ENCODE measurements around the gene UBE2L3.
A peak's percentile ranks its signal among the peaks of the same experiment; 100 is the strongest.

The UBE2L3 gene

GRCh38 chr22:21650823-21651520 lies 83.5 kb downstream of the UBE2L3 start:
- no peak for DNase-seq

DNA sequence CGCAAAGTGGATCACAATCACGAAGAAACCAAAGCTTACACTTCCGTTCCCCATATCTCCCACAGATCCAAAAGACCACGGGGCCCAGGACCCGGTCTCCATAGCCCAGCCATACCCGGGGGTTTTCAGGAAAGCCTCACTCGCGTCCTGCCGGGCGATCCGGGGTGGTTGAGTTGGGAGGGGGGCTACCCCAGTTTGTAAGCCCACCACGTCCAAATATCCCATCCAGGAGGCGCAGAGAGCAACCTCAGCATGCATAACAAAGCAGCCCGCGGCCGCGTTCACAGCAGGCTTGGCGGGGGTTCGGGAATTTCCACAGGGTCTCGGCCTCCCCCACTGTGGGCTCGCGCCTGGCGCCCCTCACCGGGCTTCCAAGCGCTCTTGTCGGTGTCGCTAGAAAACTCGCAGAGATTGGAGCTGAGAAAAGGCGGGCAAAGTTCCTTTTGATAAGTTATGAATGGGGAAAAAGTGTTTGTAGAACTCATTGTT lies 84.1 kb downstream of the UBE2L3 start:
- DNase-seq: no peak

DNA sequence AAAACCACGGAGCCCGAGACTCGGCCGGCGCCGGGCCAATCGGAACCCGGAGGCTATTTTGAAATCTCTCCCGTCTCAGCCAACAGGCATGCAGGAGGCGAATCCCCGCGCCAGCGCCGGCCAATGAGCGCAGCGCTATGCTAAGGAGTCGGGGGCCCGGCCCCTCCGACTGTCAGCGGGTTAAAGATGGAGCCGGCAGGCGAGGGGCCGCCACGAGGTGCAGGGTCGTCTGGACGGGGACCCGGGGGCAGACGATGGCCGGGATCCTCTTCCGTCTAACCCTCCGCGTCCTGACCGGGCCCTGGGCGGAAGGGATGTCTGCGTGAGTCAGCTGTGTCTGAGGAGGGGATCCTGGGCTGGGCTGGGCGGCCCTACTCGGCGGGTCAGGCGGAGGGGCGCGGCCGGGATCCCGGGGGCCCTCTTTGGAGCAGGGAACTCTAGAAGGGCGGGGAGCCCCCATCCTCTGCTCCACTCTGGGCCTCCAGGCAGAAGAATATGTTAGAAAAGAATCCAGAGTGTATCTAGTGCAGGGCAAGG lies 84.6 kb downstream of the UBE2L3 start:
- DNase-seq: peak; percentile 83

DNA sequence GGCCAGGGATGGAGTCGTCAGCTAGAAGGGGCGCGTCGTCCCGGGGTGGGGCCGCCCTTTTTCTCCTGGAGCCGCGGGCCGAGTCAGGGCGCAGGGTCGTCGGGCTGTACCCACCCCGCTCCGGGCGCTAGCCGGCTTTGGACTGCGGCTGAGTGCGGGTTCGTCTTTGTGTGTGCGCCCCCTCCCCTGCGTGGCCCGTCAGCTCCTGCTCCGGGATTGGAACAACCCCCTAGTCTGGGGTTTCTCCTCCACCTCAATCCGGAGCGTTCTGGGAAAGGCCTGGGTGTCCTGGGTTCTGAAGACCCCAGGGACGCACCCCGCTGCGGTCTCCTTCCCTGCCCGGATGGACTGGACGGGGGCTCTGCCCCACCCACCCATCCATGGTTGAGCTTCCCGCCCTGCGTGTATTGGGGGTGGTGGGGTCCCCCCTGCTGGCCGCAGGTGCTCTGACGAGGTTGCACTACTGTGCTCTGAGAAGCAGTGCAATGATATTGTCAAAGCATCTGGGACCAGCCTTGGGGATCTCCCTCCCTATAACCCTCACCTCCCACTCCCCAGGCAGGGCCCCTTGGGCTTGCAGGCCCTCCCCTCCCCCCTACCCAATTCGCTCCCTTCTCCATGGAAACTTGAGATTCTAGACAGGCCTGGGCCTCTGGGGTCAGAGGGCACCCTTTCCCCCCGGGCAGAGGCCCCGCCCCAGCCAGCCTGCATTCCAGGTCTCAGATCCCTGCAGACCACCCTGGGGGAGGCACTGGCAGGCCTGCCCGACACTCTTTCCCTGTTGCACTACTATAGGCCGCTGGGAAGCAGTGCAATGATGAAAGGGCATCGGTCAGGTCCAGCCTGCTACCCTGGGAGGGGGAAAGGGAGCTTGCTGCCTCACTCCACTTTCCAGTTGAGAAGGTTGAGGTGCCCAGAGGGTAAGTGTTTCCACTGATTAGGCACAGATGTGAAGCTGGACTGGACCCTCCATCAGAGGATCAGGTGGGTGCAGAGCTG lies 85.3 kb downstream of the UBE2L3 start:
- DNase-seq: no peak

- no peak for DNase-seq
Observed at GRCh38 chr22:21657020-21657359, 89.5 kb downstream of the UBE2L3 start.

DNA sequence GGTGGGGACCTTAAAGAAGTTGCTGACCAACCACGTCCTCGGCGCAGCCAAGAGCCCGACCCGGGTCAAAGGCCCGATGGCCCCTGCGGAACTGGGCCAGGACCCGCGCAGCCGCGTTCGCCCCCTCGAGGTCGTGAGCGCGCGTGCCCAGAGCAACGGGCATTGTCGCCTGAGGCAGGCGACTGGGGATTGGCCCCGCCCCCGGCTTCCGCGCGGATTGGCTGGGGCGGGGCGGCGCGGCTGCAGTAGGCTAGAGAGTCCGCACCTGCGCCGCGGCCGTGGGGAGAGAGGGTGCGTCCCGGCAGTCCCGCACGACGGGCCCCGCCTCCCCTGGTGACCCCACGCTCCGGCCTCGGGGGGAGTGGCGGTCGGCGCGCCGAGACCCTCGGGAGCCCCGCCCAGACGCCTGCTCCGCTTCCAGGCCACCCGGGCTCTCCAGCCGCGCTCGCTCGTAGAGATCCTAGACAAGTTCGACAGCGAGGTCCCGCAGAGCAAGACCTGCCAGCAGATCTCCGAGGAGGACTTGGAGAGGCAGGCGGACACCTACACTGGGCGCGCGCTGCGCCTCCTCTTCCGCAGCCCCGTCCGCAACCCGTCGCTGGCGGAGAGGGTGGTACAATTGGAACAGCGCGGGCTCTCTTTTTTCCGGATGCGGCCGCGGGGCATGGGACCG lies 90.0 kb downstream of the UBE2L3 start:
- DNase-seq: peak; percentile 82

DNA sequence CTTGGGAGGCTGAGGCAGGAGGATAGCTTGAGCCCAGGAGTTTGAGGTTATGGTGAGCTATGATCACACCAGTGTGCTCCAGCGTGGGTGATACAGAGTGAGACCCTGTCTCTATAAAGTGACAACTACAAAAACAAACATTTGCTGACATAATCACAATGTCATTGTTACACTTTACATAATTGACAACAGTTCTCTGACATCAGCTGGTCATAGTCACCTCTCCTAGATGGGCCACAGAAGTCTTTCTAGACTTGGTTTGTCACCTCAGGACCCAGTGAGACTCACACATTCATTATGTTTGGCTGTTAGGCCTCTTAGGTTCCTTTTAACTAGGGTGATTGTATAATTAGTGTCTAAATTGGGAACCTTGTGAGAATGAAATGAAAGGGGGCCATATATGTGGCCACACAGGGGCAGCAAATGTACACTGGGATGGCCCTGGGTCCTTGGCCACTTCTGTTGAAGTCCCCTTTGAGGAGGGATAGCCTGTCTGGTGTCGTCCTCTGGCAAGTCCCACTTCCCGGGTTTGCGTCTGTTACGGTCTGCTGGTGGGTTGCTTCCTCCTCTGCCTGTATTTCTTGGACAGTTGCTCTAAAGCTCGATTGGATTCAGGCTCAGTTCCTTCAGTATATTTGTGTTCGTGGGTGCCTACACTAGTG lies 92.5 kb downstream of the UBE2L3 start:
- no peak for DNase-seq

- no peak for DNase-seq
Observed at GRCh38 chr22:21660904-21661303, 93.4 kb downstream of the UBE2L3 start.

- no peak for DNase-seq
Observed at GRCh38 chr22:21661991-21662390, 94.5 kb downstream of the UBE2L3 start.

- DNase-seq: no peak
Observed at GRCh38 chr22:21663738-21664137, 96.2 kb downstream of the UBE2L3 start.

GRCh38 chr22:21665047-21665851 lies 97.7 kb downstream of the UBE2L3 start:
- no peak for DNase-seq

DNA sequence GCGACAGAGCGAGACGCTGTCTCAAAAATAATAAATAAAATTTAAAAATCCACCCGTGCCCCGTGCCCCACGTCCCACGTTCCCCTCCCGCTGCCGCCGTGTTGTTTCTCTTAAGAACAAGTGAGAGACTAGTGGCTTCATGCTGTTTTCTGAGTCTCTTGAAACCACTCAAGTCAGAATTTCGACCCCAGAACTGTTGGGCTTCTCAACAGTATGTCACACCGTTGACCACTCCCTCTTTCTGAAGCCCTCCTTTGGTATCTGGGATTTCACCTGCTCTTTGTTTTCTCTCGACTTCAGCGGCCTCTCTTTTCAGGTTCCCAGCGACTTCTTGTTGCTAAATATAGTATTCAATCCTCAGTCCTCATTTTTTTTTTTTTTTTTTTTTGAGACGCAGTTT lies 99.3 kb downstream of the UBE2L3 start:
- no peak for DNase-seq

DNA sequence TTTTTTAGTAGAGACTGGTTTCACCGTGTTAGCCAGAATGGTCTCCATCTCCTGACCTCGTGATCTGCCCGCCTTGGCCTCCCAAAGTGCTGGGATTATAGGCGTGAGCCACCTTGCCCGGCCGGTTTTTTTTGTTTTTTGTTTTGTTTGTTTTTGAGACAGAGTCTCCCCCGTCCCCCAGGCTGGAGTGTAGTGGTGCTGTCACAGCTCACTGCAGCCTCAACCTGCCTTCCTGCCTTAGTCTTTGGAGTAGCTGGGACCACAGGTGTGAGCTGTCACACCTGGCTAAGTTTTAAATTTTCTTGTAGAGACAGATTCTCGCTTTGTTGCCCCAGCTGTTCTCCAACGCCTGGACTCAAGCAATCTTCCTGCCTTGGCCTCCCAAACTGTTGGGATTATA lies 101.5 kb downstream of the UBE2L3 start:
- no peak for DNase-seq

GRCh38 chr22:21672107-21672629 lies 104.7 kb downstream of the UBE2L3 start:
- no peak for DNase-seq

Measured in CD4-positive, alpha-beta T cell treated with Interleukin-17A for 1 hour (primary cell).